ENCODE measurements around the gene DNASE1.
A peak's percentile ranks its signal among the peaks of the same experiment; 100 is the strongest.

DNASE1 gene

GRCh38 chr16:3665508-3665907, 11.0 kb downstream of the DNASE1 start:
- no peak for DNase-seq

DNA sequence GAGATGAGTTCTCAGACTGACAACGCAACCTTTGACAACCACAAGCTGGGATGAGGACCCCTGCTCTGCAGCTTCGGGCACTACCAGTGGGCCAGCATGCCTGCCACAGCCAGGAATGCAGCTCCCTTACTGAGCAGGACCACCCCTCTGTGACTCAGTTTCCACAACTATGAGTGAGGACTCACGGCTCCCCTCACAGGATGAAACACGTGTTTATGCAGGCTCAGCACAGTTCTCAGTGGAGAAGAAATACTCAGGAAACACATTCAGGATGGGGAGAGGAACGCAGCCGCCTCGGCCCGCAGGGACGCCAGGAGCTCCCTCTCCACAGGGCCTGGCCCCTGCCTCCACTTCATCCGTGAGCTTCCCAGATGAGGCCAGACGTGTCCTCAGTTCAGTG, 14.1 kb downstream of the DNASE1 start:
- no peak for DNase-seq

DNA sequence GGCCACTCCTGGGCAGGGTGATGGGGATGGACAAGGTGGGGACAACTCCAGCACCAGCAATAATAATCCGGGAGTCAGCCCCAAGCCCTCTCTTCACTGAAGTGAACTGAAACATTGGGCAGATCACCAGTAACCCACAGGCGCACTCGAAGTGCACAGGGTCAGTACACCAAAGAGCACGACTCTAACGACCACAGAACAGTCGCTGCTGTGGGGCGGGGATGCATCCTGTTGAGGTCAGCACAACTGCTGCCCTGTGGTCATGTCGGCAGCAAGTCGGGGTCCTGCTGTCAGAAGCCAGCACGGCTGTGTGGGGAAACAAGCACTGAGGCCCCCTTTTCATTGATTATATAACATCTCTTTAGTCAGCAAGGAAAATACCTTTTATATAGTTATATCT, 14.6 kb downstream of the DNASE1 start:
- DNase-seq: no peak

DNA sequence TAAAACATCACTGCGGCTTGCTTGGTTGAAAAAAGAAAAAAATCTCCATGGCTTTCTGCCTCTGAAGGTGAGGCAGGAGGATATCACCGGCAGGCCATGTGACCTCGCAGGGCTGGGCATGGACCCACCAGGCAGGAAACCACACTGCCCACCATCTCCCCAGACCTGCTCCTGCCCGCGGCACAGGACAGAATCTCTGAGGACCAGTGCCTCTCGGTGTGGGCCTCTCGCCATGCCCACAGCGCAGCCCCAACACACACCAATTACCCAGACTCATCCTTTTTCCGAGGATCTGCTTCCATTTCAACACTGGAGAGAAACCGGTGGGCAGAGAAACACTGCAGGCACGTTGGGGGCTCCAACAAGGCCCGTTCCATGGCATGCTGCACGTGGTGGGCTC, 16.2 kb downstream of the DNASE1 start:
- DNase-seq: no peak

- no peak for DNase-seq
Measured at GRCh38 chr16:3671424-3671823, 16.9 kb downstream of the DNASE1 start.

GRCh38 chr16:3672571-3673041, 18.1 kb downstream of the DNASE1 start:
- no peak for DNase-seq

GRCh38 chr16:3673201-3673600, 18.7 kb downstream of the DNASE1 start:
- no peak for DNase-seq

DNA sequence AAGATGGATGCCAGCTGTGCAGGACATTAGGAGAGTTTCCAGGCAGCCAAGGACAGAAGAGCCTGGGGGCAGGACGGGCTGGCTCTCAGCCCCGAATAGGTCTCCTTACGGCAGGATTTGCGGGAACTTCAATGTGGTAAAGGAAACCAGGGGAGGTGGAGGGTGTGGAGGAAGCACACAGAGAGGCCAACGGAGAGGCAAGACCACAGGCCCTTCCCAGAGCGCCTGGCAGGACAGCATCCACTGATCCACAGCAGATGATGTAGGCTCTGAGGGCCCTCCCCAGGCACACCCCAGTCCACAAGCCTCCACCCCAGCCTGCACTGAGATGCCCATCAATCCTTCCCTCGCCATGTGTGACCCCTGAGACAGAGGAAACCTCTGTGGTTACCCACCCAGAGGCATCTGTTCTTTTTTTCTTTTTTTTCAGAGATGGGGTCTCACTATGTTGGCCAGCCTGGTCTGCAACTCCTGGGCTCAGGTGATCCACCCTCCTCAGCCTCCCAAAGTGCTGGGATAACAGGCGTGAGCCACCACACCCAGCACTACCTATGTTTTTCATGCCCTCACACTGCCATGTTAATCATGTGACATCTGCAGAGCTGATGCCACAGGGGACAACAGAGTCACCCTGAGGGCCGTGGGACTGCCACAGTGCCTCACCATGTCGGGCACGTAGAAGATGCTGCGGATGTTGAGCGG, 19.3 kb downstream of the DNASE1 start:
- DNase-seq: no peak

DNA sequence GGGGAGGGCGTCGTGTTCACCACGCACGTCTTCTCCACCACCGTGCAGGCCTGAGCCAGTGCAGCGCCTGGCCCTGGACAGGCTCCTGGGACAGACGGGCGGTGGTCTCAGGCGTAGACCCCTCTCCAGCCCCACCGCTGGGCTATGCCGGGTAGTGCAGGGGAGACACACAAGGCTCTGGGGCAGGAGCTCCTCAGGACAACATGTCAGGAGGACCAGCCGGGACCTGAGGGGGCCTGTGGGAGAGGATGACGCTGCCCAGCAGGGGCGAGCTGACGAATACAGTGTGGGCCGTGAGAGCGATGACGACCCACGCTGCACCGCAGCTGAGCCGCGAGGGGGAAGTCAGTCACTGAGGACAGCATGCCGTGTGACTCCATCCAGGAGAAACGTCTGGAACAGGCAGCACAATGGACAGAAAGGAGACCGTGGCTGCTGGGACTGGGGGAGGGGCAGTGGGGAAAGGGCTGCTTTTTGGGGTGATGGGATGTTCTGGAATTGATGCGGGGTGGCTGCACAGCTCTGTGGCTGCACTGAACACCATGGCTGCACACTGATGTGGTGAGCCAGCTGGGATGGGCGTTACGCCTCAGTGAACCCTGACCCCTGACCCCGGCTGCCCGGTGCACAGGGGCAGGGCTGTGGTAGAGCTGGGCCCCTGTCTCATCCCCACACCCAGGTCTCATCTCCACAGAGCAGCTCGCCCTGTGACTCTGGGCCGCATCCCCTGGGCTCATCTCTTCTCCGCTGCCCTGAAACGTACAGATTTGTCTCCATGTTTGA, 20.2 kb downstream of the DNASE1 start:
- no peak for DNase-seq

- no peak for DNase-seq
Measured at GRCh38 chr16:3675601-3676130, 21.2 kb downstream of the DNASE1 start.

GRCh38 chr16:3677994-3678393, 23.5 kb downstream of the DNASE1 start:
- DNase-seq: no peak

DNA sequence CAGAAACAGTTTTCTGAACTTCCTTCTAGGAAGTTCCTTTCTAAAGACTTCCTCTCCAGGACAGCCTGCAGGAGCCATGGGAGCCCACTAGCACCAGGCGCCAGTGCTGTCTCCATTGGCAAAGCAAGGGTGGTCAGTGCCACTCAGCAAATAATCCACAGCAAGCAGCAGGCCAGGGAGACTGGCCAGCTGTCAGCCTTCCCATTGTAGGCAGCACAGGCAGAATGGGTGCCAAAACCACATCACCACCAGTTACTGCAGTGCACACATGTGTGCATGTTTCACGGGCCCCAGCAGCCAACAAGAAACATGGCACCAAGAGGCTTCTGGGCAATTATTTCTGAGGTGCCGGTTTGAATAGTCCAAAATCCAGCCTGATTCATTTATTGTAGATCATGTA, 26.7 kb downstream of the DNASE1 start:
- DNase-seq: no peak

DNA sequence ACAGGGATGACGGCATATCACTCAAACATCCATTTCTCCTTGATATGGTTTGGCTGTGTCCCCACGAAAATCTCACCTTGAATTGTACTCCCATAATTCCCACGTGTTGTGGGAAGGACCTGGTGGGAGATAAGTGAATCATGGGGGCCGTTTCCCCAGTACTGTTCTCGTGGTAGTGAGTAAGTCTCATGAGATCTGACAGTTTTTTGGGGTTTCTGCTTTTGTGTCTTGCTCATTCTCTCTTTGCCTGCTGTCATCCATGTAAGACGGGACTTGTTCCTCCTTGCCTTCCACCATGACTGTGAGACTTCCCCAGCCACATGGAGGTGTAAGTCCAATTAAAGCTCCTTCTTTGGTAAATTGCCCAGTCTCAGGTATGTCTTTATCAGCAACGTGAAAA, 32.5 kb downstream of the DNASE1 start:
- DNase-seq: no peak

GRCh38 chr16:3687792-3688191, 33.3 kb downstream of the DNASE1 start:
- no peak for DNase-seq

DNA sequence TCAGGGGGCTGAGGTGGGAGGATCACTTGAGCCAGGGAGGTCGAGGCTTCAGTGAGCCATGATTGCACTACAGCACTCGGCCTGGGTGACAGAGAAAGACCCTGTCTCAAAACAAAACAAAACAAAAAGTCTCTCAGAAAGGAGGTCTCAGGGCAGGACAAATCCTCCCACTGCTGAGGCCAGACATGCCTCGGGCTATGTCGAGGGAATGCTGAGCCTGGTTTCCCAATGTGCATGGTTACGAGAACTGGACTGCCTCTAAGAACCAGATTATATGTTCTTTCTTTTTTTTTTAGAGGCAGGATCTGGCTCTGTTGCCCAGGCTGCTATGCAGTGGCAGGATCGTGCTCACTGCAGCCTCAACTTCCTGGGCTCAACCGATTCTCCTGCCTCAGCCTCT, 35.2 kb downstream of the DNASE1 start:
- DNase-seq: no peak

DNA sequence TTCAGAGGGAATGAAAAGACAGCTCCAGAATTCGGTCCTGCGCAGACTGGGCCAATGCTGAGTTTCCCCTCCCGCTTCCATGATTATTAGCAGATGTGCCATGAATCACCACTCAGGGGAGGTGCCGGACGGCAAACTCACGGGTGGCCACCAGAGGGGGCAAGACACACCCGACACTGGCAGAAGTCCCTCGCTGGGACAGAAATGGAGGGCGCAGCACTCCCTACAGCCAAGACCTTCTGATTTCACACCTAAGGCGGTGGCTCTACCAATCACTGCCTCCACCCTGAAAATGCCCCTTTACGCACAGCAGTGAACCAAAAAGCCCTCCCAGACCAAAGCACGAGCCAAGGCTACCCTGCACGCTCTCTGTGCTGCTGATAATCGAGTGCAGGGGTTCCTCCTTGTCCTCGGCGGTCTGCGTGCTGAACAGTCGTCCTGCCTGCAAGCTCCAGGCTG, 36.0 kb downstream of the DNASE1 start:
- DNase-seq: no peak

GRCh38 chr16:3690980-3691720, 36.7 kb downstream of the DNASE1 start:
- DNase-seq: no peak

DNA sequence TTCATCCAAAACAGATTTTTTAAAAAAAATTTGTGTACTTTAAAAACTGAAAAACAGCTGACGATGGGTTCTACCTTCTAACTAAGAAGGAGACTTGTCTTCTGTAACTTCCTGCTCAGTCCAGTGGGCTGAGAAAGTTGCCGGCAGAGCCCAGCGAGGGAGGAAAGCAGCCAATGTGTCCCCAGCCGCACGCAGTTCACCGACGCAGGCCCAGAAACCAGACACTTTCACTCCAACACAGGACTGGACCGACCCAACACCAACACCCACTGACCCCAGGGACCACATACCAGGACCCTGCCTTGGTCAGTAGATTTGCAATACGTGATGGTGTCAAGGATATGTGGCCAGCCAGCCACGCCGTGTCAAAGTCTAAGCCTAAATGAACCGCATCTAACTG, 37.3 kb downstream of the DNASE1 start:
- no peak for DNase-seq

- DNase-seq: no peak
Measured at GRCh38 chr16:3694051-3694450, 39.6 kb downstream of the DNASE1 start.

DNA sequence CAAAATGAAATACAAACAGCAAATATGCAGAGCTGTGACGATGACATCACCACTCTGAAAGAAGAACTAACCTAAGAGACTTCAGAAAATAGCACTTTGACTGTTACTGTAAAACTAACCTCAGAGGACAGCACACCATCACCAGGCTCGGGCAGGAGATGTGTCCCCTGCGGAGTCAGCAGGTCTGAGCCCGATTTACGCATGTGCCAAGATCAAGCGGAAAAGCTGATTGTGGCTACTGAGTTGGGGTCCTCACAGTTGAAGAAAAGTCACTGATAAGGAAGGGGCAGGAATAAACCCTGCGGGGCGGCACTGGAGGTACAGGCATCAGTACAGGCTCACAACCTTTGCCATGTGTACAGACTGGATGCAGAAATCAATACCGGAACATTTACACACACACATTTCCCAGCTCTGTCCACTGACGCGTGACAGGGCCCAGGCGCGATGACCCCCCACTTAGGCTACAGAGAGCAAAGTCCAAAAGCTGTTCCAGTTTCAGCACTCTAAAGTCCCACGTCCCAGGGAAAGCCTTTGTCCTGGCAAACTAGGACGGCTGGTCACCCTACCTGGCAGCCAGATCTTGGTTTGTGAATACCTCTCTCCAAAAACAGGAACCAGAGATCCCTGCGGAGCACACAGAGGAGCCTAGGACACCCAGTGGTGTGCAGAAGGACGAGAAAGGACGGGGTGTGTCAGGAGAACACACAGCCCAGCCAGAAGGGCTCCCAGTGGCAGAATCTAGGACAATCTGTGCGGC, 41.3 kb downstream of the DNASE1 start:
- no peak for DNase-seq

DNA sequence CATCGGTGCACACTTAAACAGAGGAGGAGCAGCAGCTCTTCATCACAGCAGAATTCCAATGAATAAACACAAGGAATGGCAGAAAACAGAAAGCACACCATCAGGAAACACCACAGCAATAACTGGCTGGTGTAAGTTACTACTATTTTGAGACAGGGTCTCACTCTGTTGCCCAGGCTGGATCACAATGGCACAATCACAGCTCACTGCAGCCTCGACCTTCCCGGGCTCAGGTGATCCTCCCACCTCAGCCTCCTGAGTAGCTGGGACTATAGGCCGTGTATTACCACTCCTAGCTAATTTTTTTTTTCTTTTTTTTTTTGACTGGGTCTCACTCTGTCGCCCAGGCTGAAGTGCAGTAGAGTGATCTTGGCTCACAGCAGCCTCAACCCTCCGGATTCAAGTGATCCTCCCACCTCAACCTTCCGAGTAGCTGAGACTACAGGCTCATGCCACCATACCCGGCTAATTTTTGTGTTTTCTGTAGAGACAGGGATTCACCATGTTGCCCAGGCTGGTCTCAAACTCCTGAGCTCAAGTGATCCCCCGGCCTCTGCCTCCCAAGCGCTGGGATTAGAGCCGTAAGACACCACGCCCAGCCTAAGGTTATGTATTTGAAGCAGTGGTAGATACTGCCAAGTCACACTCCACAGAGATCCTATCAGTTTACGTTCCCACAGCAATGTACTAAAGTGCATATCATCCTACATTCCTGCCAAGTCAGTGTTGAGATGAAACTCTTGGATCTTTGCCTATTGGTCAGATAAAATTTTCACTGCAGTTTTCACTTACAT, 42.1 kb downstream of the DNASE1 start:
- no peak for DNase-seq

- DNase-seq: peak; percentile 33
Measured at GRCh38 chr16:3698941-3699340, 44.5 kb downstream of the DNASE1 start.
